ENCODE measurements around the gene ADGRL3.

The ADGRL3 gene

GRCh38 chr4:62006108-62006507, 806.0 kb downstream of the ADGRL3 start:
- Histone ChIP-seq H3K27ac (ENCODE audit: extremely low read depth, low read depth, low read length) (no peak overlapping the region), H3K4me1 (ENCODE audit: control insufficient read depth, insufficient read depth, low read length) (no peaks in the 10 kb centered on the region), H3K36me3 (ENCODE audit: control insufficient read depth in 2 of 2, insufficient read depth in 1 of 2, low read length in 2 of 2) (no peaks in the 10 kb centered on the region), H3K9me3 (ENCODE audit: control insufficient read depth, insufficient read depth, low read depth, low read length) (no peaks in the 10 kb centered on the region), H3K4me3 (ENCODE audit: low read depth, low read length) (no peak overlapping the region)
- CTCF ChIA-PET, result no interaction called here
- POLR2A ChIA-PET, result no interaction called here
- no peak for TF ChIP-seq MEIS1 (CRISPR knock-in tag; IDR thresholded peaks at IDR 0.05; ENCODE audit: borderline replicate concordance)
- no peak for TF ChIP-seq ZNF19 (tag by site-specific recombination; IDR thresholded peaks at IDR 0.05; ENCODE audit: low read depth)
- TF ChIP-seq ZBTB1 (tag by site-specific recombination; IDR thresholded peaks at IDR 0.05), result no peak
- no peak for TF ChIP-seq ZFP69B (tag by site-specific recombination; IDR thresholded peaks at IDR 0.05)
- TF ChIP-seq WT1 (tag by site-specific recombination; IDR thresholded peaks at IDR 0.05), result no peak
- TF ChIP-seq PRDM1 (tag by site-specific recombination; IDR thresholded peaks at IDR 0.05), result no peak
- no peak for TF ChIP-seq ZNF664 (tag by site-specific recombination; IDR thresholded peaks at IDR 0.05)

GRCh38 chr4:62015043-62015739, 815.1 kb downstream of the ADGRL3 start:
- Histone ChIP-seq H3K4me3 (ENCODE audit: low read depth, low read length) (no peak overlapping the region), H3K36me3 (ENCODE audit: control insufficient read depth in 2 of 2, insufficient read depth in 1 of 2, low read length in 2 of 2) (no peaks in the 10 kb centered on the region), H3K27ac (ENCODE audit: extremely low read depth, low read depth, low read length) (no peak overlapping the region), H3K9me3 (ENCODE audit: control insufficient read depth, insufficient read depth, low read depth, low read length) (no peaks in the 10 kb centered on the region), H3K4me1 (ENCODE audit: control insufficient read depth, insufficient read depth, low read length) (no peaks in the 10 kb centered on the region)
- ChIA-PET CTCF (no interaction called here), POLR2A (no interaction called here)
- TF ChIP-seq ZNF416 (tag by site-specific recombination; IDR thresholded peaks at IDR 0.05) (no peak), CTCF (tag by site-specific recombination; IDR thresholded peaks at IDR 0.05) (no peak), SETDB1 (IDR thresholded peaks at IDR 0.05; ENCODE audit: insufficient read length, low read length) (no peak), ZNF585B (tag by site-specific recombination; IDR thresholded peaks at IDR 0.05) (no peak), HOXD13 (CRISPR knock-in tag; IDR thresholded peaks at IDR 0.05; ENCODE audit: borderline replicate concordance) (no peak), MYNN (tag by site-specific recombination; IDR thresholded peaks at IDR 0.05; ENCODE audit: borderline replicate concordance) (no peak), ZNF530 (tag by site-specific recombination; IDR thresholded peaks at IDR 0.05; ENCODE audit: low read depth) (no peak), ZNF350 (tag by site-specific recombination; IDR thresholded peaks at IDR 0.05) (no peak), ZBTB44 (tag by site-specific recombination; IDR thresholded peaks at IDR 0.05) (no peak), TRIM28 (IDR thresholded peaks at IDR 0.05; ENCODE audit: borderline replicate concordance, low read length) (no peak), BCL11B (tag by site-specific recombination; IDR thresholded peaks at IDR 0.05; ENCODE audit: low read depth) (no peak), IKZF3 (tag by site-specific recombination; IDR thresholded peaks at IDR 0.05) (no peak)

DNA sequence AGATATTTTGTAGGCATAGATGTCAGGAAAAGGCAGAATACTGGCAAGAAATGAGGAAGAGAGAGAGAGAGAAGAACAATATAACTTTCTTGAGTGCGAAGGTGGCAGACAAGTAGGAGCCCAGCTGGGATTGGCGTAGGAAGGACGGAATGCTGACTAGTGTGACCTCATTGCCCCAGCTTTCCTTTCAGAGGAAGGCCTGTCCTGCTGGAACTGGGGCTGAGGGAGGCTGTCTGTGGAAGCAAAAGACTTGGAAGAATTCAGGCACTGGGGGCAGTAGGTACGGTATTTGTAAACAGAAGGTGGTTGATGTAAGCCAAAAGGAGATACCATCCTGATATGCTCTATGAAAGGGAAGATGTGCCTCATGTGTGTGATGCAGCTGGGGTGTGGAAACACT, 818.4 kb downstream of the ADGRL3 start:
- Histone ChIP-seq H3K36me3 (ENCODE audit: control insufficient read depth in 2 of 2, insufficient read depth in 1 of 2, low read length in 2 of 2) (no peaks in the 10 kb centered on the region), H3K9me3 (ENCODE audit: control insufficient read depth, insufficient read depth, low read depth, low read length) (no peaks in the 10 kb centered on the region), H3K27ac (ENCODE audit: extremely low read depth, low read depth, low read length) (no peak overlapping the region), H3K4me1 (ENCODE audit: control insufficient read depth, insufficient read depth, low read length) (no peaks in the 10 kb centered on the region), H3K4me3 (ENCODE audit: low read depth, low read length) (no peak overlapping the region)
- TF ChIP-seq ZNF785 (tag by site-specific recombination; IDR thresholded peaks at IDR 0.05) (no peak), ZNF10 (tag by site-specific recombination; IDR thresholded peaks at IDR 0.05) (no peak), ZEB2 (tag by site-specific recombination; IDR thresholded peaks at IDR 0.05) (no peak), ZSCAN16 (tag by site-specific recombination; IDR thresholded peaks at IDR 0.05) (no peak), ZNF114 (tag by site-specific recombination; IDR thresholded peaks at IDR 0.05) (no peak)
- TF ChIP-seq, protein P1, sequence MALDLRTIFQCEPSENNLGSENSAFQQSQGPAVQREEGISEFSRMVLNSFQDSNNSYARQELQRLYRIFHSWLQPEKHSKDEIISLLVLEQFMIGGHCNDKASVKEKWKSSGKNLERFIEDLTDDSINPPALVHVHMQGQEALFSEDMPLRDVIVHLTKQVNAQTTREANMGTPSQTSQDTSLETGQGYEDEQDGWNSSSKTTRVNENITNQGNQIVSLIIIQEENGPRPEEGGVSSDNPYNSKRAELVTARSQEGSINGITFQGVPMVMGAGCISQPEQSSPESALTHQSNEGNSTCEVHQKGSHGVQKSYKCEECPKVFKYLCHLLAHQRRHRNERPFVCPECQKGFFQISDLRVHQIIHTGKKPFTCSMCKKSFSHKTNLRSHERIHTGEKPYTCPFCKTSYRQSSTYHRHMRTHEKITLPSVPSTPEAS (tag by site-specific recombination; IDR thresholded peaks at IDR 0.05), result no peak
- ChIA-PET POLR2A (no interaction called here), CTCF (no interaction called here)

Data from HEK293 (cell line).